K562 (cell line): ENCODE results near the gene CISD3. TPM values are rescaled to one million over a fixed set of nuclear protein-coding genes. Genes with fewer than 3 reads are reported as not detected.
A peak's percentile ranks its signal among the peaks of the same experiment; 100 is the strongest.

Experiments used
- BRCA1 ChIP-seq, 2 experiments: fragments of 450-650 bp in 1 of 2; sonication (generic) in 1 of 2; formaldehyde crosslinking in 1 of 2; IDR thresholded peaks; 2 replicates each; pipeline versions ENCODE4 v1.5.0 to v1.6.1; 2017 to 2020; ENCODE audit warnings: mild to moderate bottlenecking in 1 of 2, missing genetic modification reagents in 1 of 2
- CHD2 ChIP-seq: IDR thresholded peaks from 2 replicates; pipeline ENCODE4 v1.6.1; 2011; ENCODE audit warnings: low read depth, low read length
- FOXJ2 ChIP-seq: fragments of 200-800 bp; sonication (Bioruptor generic); IDR thresholded peaks from 2 replicates; pipeline ENCODE4 v1.6.1; 2016; ENCODE audit warnings: missing genetic modification characterization, missing compliant biosample characterization
- HLTF ChIP-seq: fragments of 450-650 bp; IDR thresholded peaks from 2 replicates; pipeline ENCODE4 v1.6.1; 2016
- HSF4 ChIP-seq: fragments of 250-450 bp; sonication (Bioruptor Pico); IDR thresholded peaks from 2 replicates; pipeline ENCODE4 v2.1.2; 2022; ENCODE audit warnings: mild to moderate bottlenecking, moderate library complexity, borderline replicate concordance
- KAT8 ChIP-seq: fragments of 450-650 bp; IDR thresholded peaks from 2 replicates; pipeline ENCODE4 v1.6.1; 2016; ENCODE audit warnings: low read depth, mild to moderate bottlenecking
- MAFF ChIP-seq: IDR thresholded peaks from 2 replicates; pipeline ENCODE4 v1.6.1; 2012; ENCODE audit warnings: low read length, improper control_type of control experiment
- MITF ChIP-seq: IDR thresholded peaks from 2 replicates; pipeline ENCODE4 v1.6.1; 2014; ENCODE audit warnings: antibody characterized with exemption
- MNT ChIP-seq, 2 experiments: fragments of 450-650 bp; conservative IDR thresholded peaks; 2 replicates each; pipeline ENCODE4 v1.6.1; 2017; ENCODE audit warnings: mild to moderate bottlenecking in 2 of 2, moderate library complexity in 2 of 2
- PBX2 ChIP-seq, 2 experiments: IDR thresholded peaks in 1 of 2; conservative IDR thresholded peaks in 1 of 2; 2 replicates each; pipeline ENCODE4 v1.6.1; 2016; ENCODE audit warnings: low read depth in 2 of 2, mild to moderate bottlenecking in 1 of 2, missing compliant biosample characterization in 1 of 2, missing genetic modification characterization in 1 of 2, moderate library complexity in 1 of 2
- RAD51 ChIP-seq: fragments of 450-650 bp; IDR thresholded peaks from 2 replicates; pipeline ENCODE4 v1.7.1; 2016; ENCODE audit warnings: low read depth, mild to moderate bottlenecking, borderline replicate concordance
- SRSF9 ChIP-seq: fragments of 200-400 bp; formaldehyde crosslinking; IDR thresholded peaks from 2 replicates; pipeline ENCODE4 v1.6.1; 2017; ENCODE audit warnings: low read depth, low read length, borderline replicate concordance
- TAF7 ChIP-seq: fragments of 450-650 bp; IDR thresholded peaks from 2 replicates; pipeline ENCODE4 v1.6.1; 2016; ENCODE audit warnings: missing genetic modification characterization, missing compliant biosample characterization
- USF1 ChIP-seq: sonication (generic); formaldehyde crosslinking; IDR thresholded peaks from 2 replicates; pipeline ENCODE4 v1.9.0; 2022; ENCODE audit warnings: mild to moderate bottlenecking, missing genetic modification reagents
- ZSCAN32 ChIP-seq: fragments of 450-650 bp; formaldehyde crosslinking; IDR thresholded peaks from 2 replicates; pipeline ENCODE4 v1.4.0; 2020; ENCODE audit warnings: mild to moderate bottlenecking, moderate library complexity
- polyA plus RNA-seq, 8 experiments: library from polyadenylated mRNA; depleted of rRNA in 4 of 8; stranded (reverse) in 5 of 8; unstranded in 3 of 8; fragments of >200 nt; fragmentation: Nextera tagmentation in 2 of 8; fragmentation: Illumina TruSeq in 1 of 8; extraction: Ambion mirVana in 2 of 8; extraction: Trizol in 1 of 8; gene quantifications; 2 replicates each; pipeline versions ENCODE4 v1.2.1 to v1.2.3, GENCODE V29; 2011 to 2014; ENCODE audit warnings: inconsistent platforms in 1 of 8, missing spikeins in 1 of 8
- total RNA-seq, 7 experiments: library from RNA; depleted of rRNA in 6 of 7; stranded (reverse); fragments of >200 nt in 6 of 7; fragmentation: Illumina TruSeq in 2 of 7; extraction: Trizol in 2 of 7; gene quantifications; 2 replicates each; pipeline versions ENCODE4 v1.2.1 to v1.2.3, GENCODE V29; 2011 to 2021; ENCODE audit warnings: low replicate concordance in 1 of 7
- TF ChIP-seq, protein P1 (sequence below): fragments of 250-450 bp; sonication (Bioruptor Pico); IDR thresholded peaks from 2 replicates; pipeline ENCODE4 v1.6.1; 2021; ENCODE audit warnings: mild to moderate bottlenecking
- TF ChIP-seq, protein P2 (sequence below): fragments of 250-450 bp; sonication (Bioruptor Pico); IDR thresholded peaks from 2 replicates; pipeline ENCODE4 v1.5.0; 2021

CISD3 gene
- total and polyA plus RNA-seq, 9 of the 15 experiments (the other 6 are each of a cell fraction or from before 2014, with no cell fraction given), result 5.0 to 60.7 (median 15.7) TPM

- TF ChIP-seq MNT (conservative IDR thresholded peaks at IDR 0.05), result peak in 1 of 2 experiments; percentile 61; a peak in 2 of 4 replicates
- TF ChIP-seq TAF7, result no peak
- no peak for TF ChIP-seq BRCA1 (IDR thresholded peaks at IDR 0.05)
- no peak for TF ChIP-seq BRCA1 (CRISPR knock-in tag; IDR thresholded peaks at IDR 0.05)
- TF ChIP-seq SRSF9, result no peak
- TF ChIP-seq RAD51, result peak; percentile 91
- TF ChIP-seq HLTF, result 0 out of 2 replicates have a peak, but pooled peaks have one; percentile 16
- no peak for TF ChIP-seq MAFF
- TF ChIP-seq, protein P1, sequence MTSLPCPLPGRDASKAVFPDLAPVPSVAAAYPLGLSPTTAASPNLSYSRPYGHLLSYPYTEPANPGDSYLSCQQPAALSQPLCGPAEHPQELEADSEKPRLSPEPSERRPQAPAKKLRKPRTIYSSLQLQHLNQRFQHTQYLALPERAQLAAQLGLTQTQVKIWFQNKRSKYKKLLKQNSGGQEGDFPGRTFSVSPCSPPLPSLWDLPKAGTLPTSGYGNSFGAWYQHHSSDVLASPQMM, result no peak
- TF ChIP-seq KAT8, result no peak
- TF ChIP-seq HSF4 (CRISPR knock-in tag), result no peak
- TF ChIP-seq CHD2, result 0 out of 2 replicates have a peak, but pooled peaks have one; percentile 25
- no peak for TF ChIP-seq FOXJ2 (tag)
- 0 out of 2 replicates have a peak, but pooled peaks have one; percentile 7 for TF ChIP-seq MITF
- TF ChIP-seq USF1, result peak; percentile 82
- TF ChIP-seq, protein P2, sequence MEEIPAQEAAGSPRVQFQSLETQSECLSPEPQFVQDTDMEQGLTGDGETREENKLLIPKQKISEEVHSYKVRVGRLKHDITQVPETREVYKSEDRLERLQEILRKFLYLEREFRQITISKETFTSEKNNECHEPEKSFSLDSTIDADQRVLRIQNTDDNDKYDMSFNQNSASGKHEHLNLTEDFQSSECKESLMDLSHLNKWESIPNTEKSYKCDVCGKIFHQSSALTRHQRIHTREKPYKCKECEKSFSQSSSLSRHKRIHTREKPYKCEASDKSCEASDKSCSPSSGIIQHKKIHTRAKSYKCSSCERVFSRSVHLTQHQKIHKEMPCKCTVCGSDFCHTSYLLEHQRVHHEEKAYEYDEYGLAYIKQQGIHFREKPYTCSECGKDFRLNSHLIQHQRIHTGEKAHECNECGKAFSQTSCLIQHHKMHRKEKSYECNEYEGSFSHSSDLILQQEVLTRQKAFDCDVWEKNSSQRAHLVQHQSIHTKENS (CRISPR knock-in tag), result no peak
- TF ChIP-seq PBX2 (CRISPR knock-in tag; IDR thresholded peaks at IDR 0.05; ENCODE audit: low read depth), result no peak
- no peak for TF ChIP-seq PBX2 (tag; conservative IDR thresholded peaks at IDR 0.05; ENCODE audit: low read depth)
- TF ChIP-seq ZSCAN32 (CRISPR knock-in tag), result no peak
These were observed 18.2 kb downstream of the CISD3 start, which contains the start of gene PCGF2 (continued) for GRCh38 chr17:38748149-38748891.
